ENCODE results near the gene FBXO5. TPM values are rescaled to one million over a fixed set of nuclear protein-coding genes. Genes with fewer than 3 reads are reported as not detected.
"Not testable (repeated sequence)": the region's sequence is repeated elsewhere in the genome, so short reads cannot be mapped to it uniquely, and the experiment has no call there.

The FBXO5 gene
- total RNA-seq, 2 donors from 2014 or later = 7.4 to 16.2 TPM

GRCh38 chr6:153001767-153002612 is 19.1 kb upstream of the FBXO5 start:
- intact Hi-C loops (cut with DNase I) = no loop called here
- peak; percentile 20 for DNase-seq

GRCh38 chr6:153000790-153001189 is 17.9 kb upstream of the FBXO5 start:
- H3K27me3 ChIP-seq; intact Hi-C loops (cut with DNase I); H3K36me3 ChIP-seq; H3K4me1 ChIP-seq; DNase-seq; H3K9ac ChIP-seq (ENCODE audit: low read depth in 2 of 2, low read length in 2 of 2); H3K27ac ChIP-seq; H3K9me3 ChIP-seq; H3K4me3 ChIP-seq: not testable (repeated sequence)

More at GRCh38 chr6:153001767-153002612, 19.1 kb upstream of the FBXO5 start:
- TF ChIP-seq, protein P1, sequence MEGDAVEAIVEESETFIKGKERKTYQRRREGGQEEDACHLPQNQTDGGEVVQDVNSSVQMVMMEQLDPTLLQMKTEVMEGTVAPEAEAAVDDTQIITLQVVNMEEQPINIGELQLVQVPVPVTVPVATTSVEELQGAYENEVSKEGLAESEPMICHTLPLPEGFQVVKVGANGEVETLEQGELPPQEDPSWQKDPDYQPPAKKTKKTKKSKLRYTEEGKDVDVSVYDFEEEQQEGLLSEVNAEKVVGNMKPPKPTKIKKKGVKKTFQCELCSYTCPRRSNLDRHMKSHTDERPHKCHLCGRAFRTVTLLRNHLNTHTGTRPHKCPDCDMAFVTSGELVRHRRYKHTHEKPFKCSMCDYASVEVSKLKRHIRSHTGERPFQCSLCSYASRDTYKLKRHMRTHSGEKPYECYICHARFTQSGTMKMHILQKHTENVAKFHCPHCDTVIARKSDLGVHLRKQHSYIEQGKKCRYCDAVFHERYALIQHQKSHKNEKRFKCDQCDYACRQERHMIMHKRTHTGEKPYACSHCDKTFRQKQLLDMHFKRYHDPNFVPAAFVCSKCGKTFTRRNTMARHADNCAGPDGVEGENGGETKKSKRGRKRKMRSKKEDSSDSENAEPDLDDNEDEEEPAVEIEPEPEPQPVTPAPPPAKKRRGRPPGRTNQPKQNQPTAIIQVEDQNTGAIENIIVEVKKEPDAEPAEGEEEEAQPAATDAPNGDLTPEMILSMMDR (IDR thresholded peaks at IDR 0.05) = no peak
- H3K27ac ChIP-seq = peak overlapping the region; percentile 81
- no peaks in the 10 kb centered on the region for H3K36me3 ChIP-seq
- H3K9ac ChIP-seq (ENCODE audit: low read depth in 2 of 2, low read length in 2 of 2) = peak overlapping the region; percentile 78 to 86
- no peaks in the 10 kb centered on the region for H3K27me3 ChIP-seq
- H3K9me3 ChIP-seq = no peaks in the 10 kb centered on the region
- H3K4me1 ChIP-seq = peaks cover 6% of the 10 kb centered on the region
- peak overlapping the region; percentile 62 for H3K4me3 ChIP-seq

GRCh38 chr6:153000243-153000642 is 17.4 kb upstream of the FBXO5 start:
- H3K27me3 ChIP-seq = no peaks in the 10 kb centered on the region
- peaks cover 6% of the 10 kb centered on the region for H3K4me1 ChIP-seq
- intact Hi-C loops (cut with DNase I) = no loop called here
- no peaks in the 10 kb centered on the region for H3K9me3 ChIP-seq
- H3K4me3 ChIP-seq = no peak overlapping the region
- DNase-seq = no peak
- H3K36me3 ChIP-seq = no peaks in the 10 kb centered on the region
- TF ChIP-seq, protein P1 (IDR thresholded peaks at IDR 0.05) = no peak
- no peak overlapping the region for H3K27ac ChIP-seq
- no peak overlapping the region for H3K9ac ChIP-seq (ENCODE audit: low read depth in 2 of 2, low read length in 2 of 2)

- H3K4me1 ChIP-seq = not testable (repeated sequence)
These were observed 16.7 kb upstream of the FBXO5 start for GRCh38 chr6:152999538-152999937.

DNA sequence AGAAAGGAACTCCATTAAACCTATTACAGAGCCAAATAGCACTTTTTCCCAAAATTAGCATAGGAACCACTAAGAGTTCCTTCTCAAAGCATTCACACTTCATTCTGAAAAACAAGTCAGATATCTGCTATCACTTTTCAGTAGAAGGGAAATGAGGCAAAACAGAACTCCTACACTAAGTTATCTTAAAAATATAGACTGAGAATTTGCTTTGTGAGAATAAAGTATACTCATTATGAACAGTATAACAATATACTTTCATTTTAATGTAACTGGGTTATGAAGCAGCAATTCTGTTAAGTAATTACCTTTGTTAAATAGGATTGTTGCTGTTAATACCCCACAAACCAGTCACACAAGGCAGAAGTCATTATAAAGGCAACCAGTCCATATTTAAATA is 11.0 kb upstream of the FBXO5 start:
- Histone ChIP-seq H3K27me3 (no peaks in the 10 kb centered on the region), H3K4me1 (no peaks in the 10 kb centered on the region), H3K9me3 (no peaks in the 10 kb centered on the region), H3K27ac (no peak overlapping the region), H3K36me3 (no peaks in the 10 kb centered on the region), H3K9ac (ENCODE audit: low read depth in 2 of 2, low read length in 2 of 2) (no peak overlapping the region), H3K4me3 (no peak overlapping the region)
- intact Hi-C loops (cut with DNase I) = no loop called here
- no peak for DNase-seq
- TF ChIP-seq, protein P1 (IDR thresholded peaks at IDR 0.05) = no peak

More at GRCh38 chr6:152999538-152999937, 16.7 kb upstream of the FBXO5 start:
- H3K9ac ChIP-seq (ENCODE audit: low read depth in 2 of 2, low read length in 2 of 2); DNase-seq; H3K27ac ChIP-seq; H3K9me3 ChIP-seq; H3K27me3 ChIP-seq; H3K36me3 ChIP-seq; intact Hi-C loops (cut with DNase I); H3K4me3 ChIP-seq: not testable (repeated sequence)

DNA sequence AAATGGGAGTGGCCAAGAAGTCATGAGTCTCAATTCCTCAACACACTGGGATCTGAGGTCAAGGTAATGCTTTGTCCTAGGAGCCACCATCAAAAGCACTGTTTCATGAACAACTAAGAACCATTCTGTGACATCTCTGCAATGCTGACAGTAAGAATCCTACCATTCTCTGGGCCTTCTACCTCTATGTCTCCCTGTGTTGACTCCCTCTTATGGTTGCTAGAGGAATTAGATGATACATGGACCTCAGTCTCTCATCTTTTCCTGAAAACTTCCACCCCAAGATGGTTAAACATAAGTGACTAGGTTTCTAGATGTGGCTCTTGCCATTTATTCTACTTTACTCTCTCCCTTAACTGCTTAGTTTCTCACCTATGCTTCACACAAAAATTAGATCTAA is 10.6 kb upstream of the FBXO5 start:
- Histone ChIP-seq H3K4me3 (no peak overlapping the region), H3K27me3 (no peaks in the 10 kb centered on the region), H3K9ac (ENCODE audit: low read depth in 2 of 2, low read length in 2 of 2) (no peak overlapping the region), H3K9me3 (no peaks in the 10 kb centered on the region), H3K27ac (no peak overlapping the region), H3K4me1 (no peaks in the 10 kb centered on the region), H3K36me3 (no peaks in the 10 kb centered on the region)
- intact Hi-C loops (cut with DNase I) = no loop called here
- DNase-seq = no peak
- TF ChIP-seq, protein P1 (IDR thresholded peaks at IDR 0.05) = no peak
